HCT116 (cell line): ENCODE data around the gene DNAH10. TPM values are rescaled to one million over a fixed set of nuclear protein-coding genes. Genes with fewer than 3 reads are reported as not detected.

Experiments used
- ATAC-seq: fragments of 200-7000 bp; cut with Tn5 transposase; 2 replicates; pipeline ENCODE4 v1.9.1; 2020; ENCODE audit warnings: mild to moderate bottlenecking, moderate library complexity
- BruUV-seq: library from RNA; stranded (reverse); fragments of 400-500 nt; replicated peaks from 2 replicates; lab custom pipeline; 2021; lab: Mats Ljungman, UMichigan
- CTCF ChIA-PET: fragments of 300-600 bp; sonication (Branson Sonifier 250); formaldehyde crosslinking; loops from one replicate; lab custom pipeline; 2021; ENCODE audit warnings: antibody characterized with exemption; lab: Charles Lee
- POLR2A ChIA-PET: fragments of 300-600, 350-600 bp; sonication (Branson Sonifier 250); formaldehyde crosslinking; loops from one replicate; lab custom pipeline; 2021; ENCODE audit warnings: antibody characterized with exemption; lab: Charles Lee
- RAD21 ChIA-PET, 2 experiments: fragments of 300-600 bp; sonication (Branson Sonifier 250); formaldehyde crosslinking; loops; one replicate each; lab custom pipeline; 2023; ENCODE audit warnings: low total read pairs in 2 of 2; ENCODE audit not compliant: uncharacterized antibody in 2 of 2, unreplicated experiment in 2 of 2, low non-redundant PET in 1 of 2; lab: Charles Lee
- DNase-seq: peaks from one replicate; pipeline ENCODE4 v3.0.0-alpha.2; 2010; ENCODE audit warnings: low read depth, low spot score
- H2AFZ ChIP-seq: fragments of 200-600 bp; shearing (Covaris generic), sonication (generic); 2 replicates; pipeline ENCODE4 v1.6.1; 2017; ENCODE audit warnings: low read depth, mixed run types, mixed read lengths, antibody characterized with exemption, low read length; ENCODE audit not compliant: poor library complexity, severe bottlenecking
- H3K27ac ChIP-seq: 2 replicates; pipeline ENCODE4 v1.5.1; 2012; ENCODE audit warnings: low read depth, low read length
- H3K27me3 ChIP-seq: fragments of 200-600 bp; sonication (generic); 2 replicates; pipeline ENCODE4 v1.6.1; 2016; ENCODE audit warnings: mixed run types, low read length, mixed read lengths; ENCODE audit not compliant: insufficient read depth
- H3K36me3 ChIP-seq, 2 experiments: fragments of 200-500 bp in 1 of 2; fragments of 200-600 bp in 1 of 2; sonication (Bioruptor generic) in 1 of 2; sonication (generic) in 1 of 2; 2 replicates each; pipeline versions ENCODE4 v1.5.1 to v1.6.1; 2014 to 2016; ENCODE audit warnings: low read length in 2 of 2, inconsistent platforms in 1 of 2, mixed read lengths in 1 of 2, mixed run types in 1 of 2; ENCODE audit not compliant: insufficient read depth in 2 of 2, control insufficient read depth in 1 of 2
- H3K4me1 ChIP-seq, 2 experiments: fragments of 200-600 bp in 1 of 2; sonication (generic) in 1 of 2; 2 replicates each; pipeline versions ENCODE4 v1.5.1 to v1.6.1; 2012 to 2017; ENCODE audit warnings: low read length in 2 of 2, inconsistent platforms in 1 of 2, mild to moderate bottlenecking in 1 of 2, mixed read lengths in 1 of 2, mixed run types in 1 of 2, moderate library complexity in 1 of 2; ENCODE audit not compliant: insufficient read depth in 2 of 2, control insufficient read depth in 1 of 2
- H3K4me2 ChIP-seq: fragments of 200-600 bp; sonication (generic); 2 replicates; pipeline ENCODE4 v1.6.1; 2017; ENCODE audit warnings: mixed run types, low read length, mixed read lengths
- H3K4me3 ChIP-seq, 2 experiments: fragments of 200-600 bp in 1 of 2; sonication (generic) in 1 of 2; replicated peaks in 1 of 2; 2 replicates each; pipeline ENCODE4 v1.5.1; 2011 to 2016; ENCODE audit warnings: low read length in 2 of 2, control low read depth in 1 of 2, low read depth in 1 of 2, mild to moderate bottlenecking in 1 of 2, mixed read lengths in 1 of 2, mixed run types in 1 of 2
- H3K79me2 ChIP-seq: fragments of 200-600 bp; sonication (generic); 2 replicates; pipeline ENCODE4 v1.6.1; 2017; ENCODE audit warnings: mild to moderate bottlenecking, mixed run types, low read length, moderate library complexity, mixed read lengths; ENCODE audit not compliant: insufficient read depth
- H3K9ac ChIP-seq: fragments of 200-600 bp; sonication (generic); 2 replicates; pipeline ENCODE4 v1.6.1; 2016; ENCODE audit warnings: low read length, mixed read lengths
- H3K9me2 ChIP-seq: fragments of 200-600 bp; sonication (generic), shearing (Covaris generic); 2 replicates; pipeline ENCODE4 v1.6.1; 2017; ENCODE audit warnings: mixed run types, mild to moderate bottlenecking, moderate library complexity; ENCODE audit not compliant: insufficient read depth
- H3K9me3 ChIP-seq, 2 experiments: fragments of 200-500 bp in 1 of 2; fragments of 200-600 bp in 1 of 2; sonication (Bioruptor generic) in 1 of 2; sonication (generic) in 1 of 2; 2 replicates each; pipeline ENCODE4 v1.6.1; 2014 to 2017; ENCODE audit warnings: low read length in 2 of 2, mixed read lengths in 2 of 2, inconsistent platforms in 1 of 2, low read depth in 1 of 2, mild to moderate bottlenecking in 1 of 2, mixed run types in 1 of 2, moderate library complexity in 1 of 2; ENCODE audit not compliant: control insufficient read depth in 1 of 2, insufficient read depth in 1 of 2
- H4K20me1 ChIP-seq: fragments of 200-600 bp; sonication (generic), shearing (Covaris generic); 2 replicates; pipeline ENCODE4 v1.6.1; 2017; ENCODE audit warnings: mixed run types, mild to moderate bottlenecking, moderate library complexity; ENCODE audit not compliant: insufficient read depth
- CTCF ChIP-seq, 3 experiments: fragments of 200-600 bp in 1 of 3; sonication (generic) in 1 of 3; IDR thresholded peaks in 2 of 3; conservative IDR thresholded peaks in 1 of 3; 2 replicates each; pipeline ENCODE4 v1.5.1; 2012 to 2017; ENCODE audit warnings: low read depth in 2 of 3, low read length in 2 of 3, antibody characterized with exemption in 1 of 3, borderline replicate concordance in 1 of 3, control low read depth in 1 of 3, mild to moderate bottlenecking in 1 of 3, mixed read lengths in 1 of 3, mixed run types in 1 of 3, moderate library complexity in 1 of 3; ENCODE audit not compliant: insufficient read depth in 1 of 3
- EZH2 ChIP-seq: fragments of 200-600 bp; sonication (generic); IDR thresholded peaks from 2 replicates; pipeline ENCODE4 v1.6.1; 2017; ENCODE audit warnings: antibody characterized with exemption, mixed run types
- FOSL1 ChIP-seq: IDR thresholded peaks from 2 replicates; pipeline ENCODE4 v1.6.1; 2012; ENCODE audit warnings: low read depth
- RAD21 ChIP-seq: IDR thresholded peaks from 2 replicates; pipeline ENCODE4 v1.6.1; 2012; ENCODE audit warnings: low read depth, mild to moderate bottlenecking
- REST ChIP-seq: IDR thresholded peaks from 2 replicates; pipeline ENCODE4 v1.6.1; 2012; ENCODE audit warnings: low read depth
- SP1 ChIP-seq: IDR thresholded peaks from 2 replicates; pipeline ENCODE4 v1.6.1; 2012; ENCODE audit warnings: low read depth
- SRF ChIP-seq: IDR thresholded peaks from 2 replicates; pipeline ENCODE4 v1.6.1; 2012; ENCODE audit warnings: low read depth
- intact Hi-C: fragments of 100-400 bp; cut with micrococcal nuclease; formaldehyde crosslinking; loops from 2 replicates; pipeline ENCODE4 v1.10.0; 2022
- total RNA-seq: library from RNA; stranded (reverse); gene quantifications from one replicate; pipeline ENCODE4 v1.2.1, GENCODE V29; 2021; ENCODE audit not compliant: unreplicated experiment

DNAH10 gene
- total RNA-seq, 1 experiment from 2014 or later = 1.3 TPM

GRCh38 chr12:123836292-123836691 lies 74.2 kb downstream of the DNAH10 start:
- no peaks in the 10 kb centered on the region for H3K27me3 ChIP-seq
- BruUV-seq = no TSS peak
- no peaks in the 10 kb centered on the region for H4K20me1 ChIP-seq
- H3K9me3 ChIP-seq = no peaks in the 10 kb centered on the region
- no peak for DNase-seq
- ChIA-PET CTCF (no interaction called here), RAD21 (no interaction called here), POLR2A (no interaction called here)
- H3K4me2 ChIP-seq = no peak overlapping the region
- TF ChIP-seq SRF = no peak
- no peak for TF ChIP-seq CTCF (IDR thresholded peaks at IDR 0.05 in 2 of 3, conservative IDR thresholded peaks at IDR 0.05 in 1 of 3; ENCODE audit: borderline replicate concordance in 1 of 3, insufficient read depth in 1 of 3, low read depth in 2 of 3, low read length in 2 of 3)
- no peak overlapping the region for H3K27ac ChIP-seq
- H2AFZ ChIP-seq = no peak overlapping the region
- H3K36me3 ChIP-seq = no peaks in the 10 kb centered on the region
- no peaks in the 10 kb centered on the region for H3K4me1 ChIP-seq
- no peaks in the 10 kb centered on the region for H3K79me2 ChIP-seq
- H3K9me2 ChIP-seq = no peaks in the 10 kb centered on the region
- H3K4me3 ChIP-seq = no peak overlapping the region
- no peak for ATAC-seq
- intact Hi-C loops = no loop called here
- H3K9ac ChIP-seq = no peak overlapping the region

GRCh38 chr12:123839826-123840225 lies 77.7 kb downstream of the DNAH10 start:
- H3K4me1 ChIP-seq = peaks cover 4 to 5% of the 10 kb centered on the region in 2 experiments; a peak in 2 of 4 replicates
- no TSS peak for BruUV-seq
- POLR2A ChIA-PET = no interaction called here
- no peak overlapping the region for H3K9ac ChIP-seq
- no peak for TF ChIP-seq REST
- TF ChIP-seq CTCF (IDR thresholded peaks at IDR 0.05 in 2 of 3, conservative IDR thresholded peaks at IDR 0.05 in 1 of 3; ENCODE audit: borderline replicate concordance in 1 of 3, insufficient read depth in 1 of 3, low read depth in 2 of 3, low read length in 2 of 3) = no peak
- TF ChIP-seq RAD21 = no peak
- no peak for TF ChIP-seq FOSL1
- no peak for TF ChIP-seq SP1
- no peak for TF ChIP-seq EZH2
- no peak for TF ChIP-seq SRF
- H3K27ac ChIP-seq = no peak overlapping the region
- no peaks in the 10 kb centered on the region for H3K9me3 ChIP-seq
- ATAC-seq = no peak
- no peaks in the 10 kb centered on the region for H4K20me1 ChIP-seq
- RAD21 ChIA-PET = no interaction called here
- H3K9me2 ChIP-seq = no peaks in the 10 kb centered on the region
- intact Hi-C loops = no loop called here
- no peak for DNase-seq
- H3K27me3 ChIP-seq = no peaks in the 10 kb centered on the region
- H3K36me3 ChIP-seq = no peaks in the 10 kb centered on the region
- H2AFZ ChIP-seq = no peak overlapping the region
- no peaks in the 10 kb centered on the region for H3K79me2 ChIP-seq
- CTCF ChIA-PET = no interaction called here
- no peak overlapping the region for H3K4me3 ChIP-seq
- H3K4me2 ChIP-seq = no peak overlapping the region
